Right kidney (tissue), 1 donor: ENCODE data around the gene UBB.
"Not testable (repeated sequence)": the region's sequence is repeated elsewhere in the genome, so short reads cannot be mapped to it uniquely, and the experiment has no call there.

Experiments used
- DNase-seq: peaks from one replicate; pipeline ENCODE4 v3.0.0-alpha.2; 2016

Gene UBB

GRCh38 chr17:16371742-16372141, 9.1 kb upstream of the UBB start:
- no peak for DNase-seq

GRCh38 chr17:16374146-16374938, 6.5 kb upstream of the UBB start:
- no peak for DNase-seq

- no peak for DNase-seq
These were observed 3.0 kb upstream of the UBB start for GRCh38 chr17:16377941-16378341.

GRCh38 chr17:16378636-16379282, 2.1 kb upstream of the UBB start:
- DNase-seq: no peak

GRCh38 chr17:16379654-16380053, 1.2 kb upstream of the UBB start:
- DNase-seq: peak; percentile 19

GRCh38 chr17:16381496-16381820, 567 bp downstream of the UBB start:
- DNase-seq: no peak

- no peak for DNase-seq
These were observed 2.3 kb downstream of the UBB start for GRCh38 chr17:16383216-16383615.

- no peak for DNase-seq
These were observed 2.9 kb downstream of the UBB start for GRCh38 chr17:16383772-16384287.

GRCh38 chr17:16384557-16384956, 3.7 kb downstream of the UBB start:
- no peak for DNase-seq

GRCh38 chr17:16386126-16386507, 5.2 kb downstream of the UBB start:
- DNase-seq: peak; percentile 47

GRCh38 chr17:16391451-16391850, 10.6 kb downstream of the UBB start:
- no peak for DNase-seq

GRCh38 chr17:16392491-16392890, 11.6 kb downstream of the UBB start:
- DNase-seq: not testable (repeated sequence)

- DNase-seq: not testable (repeated sequence)
These were observed 15.0 kb downstream of the UBB start for GRCh38 chr17:16395887-16396286.

- DNase-seq: not testable (repeated sequence)
These were observed 15.8 kb downstream of the UBB start for GRCh38 chr17:16396693-16397092.

- no peak for DNase-seq
These were observed 17.7 kb downstream of the UBB start for GRCh38 chr17:16398270-16399267.

- DNase-seq: not testable (repeated sequence)
These were observed 23.0 kb downstream of the UBB start for GRCh38 chr17:16403847-16404246.

- peak; percentile 77 for DNase-seq
These were observed 26.1 kb downstream of the UBB start for GRCh38 chr17:16406742-16407674.

- no peak for DNase-seq
These were observed 27.2 kb downstream of the UBB start for GRCh38 chr17:16407911-16408588.

GRCh38 chr17:16415031-16415924, 34.4 kb downstream of the UBB start, which contains the start of gene TRPV2:
TRPV2 (plus strand) TSS chr17:16415571; CDS start chr17:16417669, 2,098 bp downstream.
- DNase-seq: no peak

- DNase-seq: no peak
These were observed 36.5 kb downstream of the UBB start for GRCh38 chr17:16417399-16417798.
